ENCODE data around the gene CD68. TPM values are rescaled to one million over a fixed set of nuclear protein-coding genes. Genes with fewer than 3 reads are reported as not detected.
"Not testable (repeated sequence)": the region's sequence is repeated elsewhere in the genome, so short reads cannot be mapped to it uniquely, and the experiment has no call there.

The CD68 gene
- total RNA-seq, 1 donor from 2014 or later, result 0.95 TPM

DNA sequence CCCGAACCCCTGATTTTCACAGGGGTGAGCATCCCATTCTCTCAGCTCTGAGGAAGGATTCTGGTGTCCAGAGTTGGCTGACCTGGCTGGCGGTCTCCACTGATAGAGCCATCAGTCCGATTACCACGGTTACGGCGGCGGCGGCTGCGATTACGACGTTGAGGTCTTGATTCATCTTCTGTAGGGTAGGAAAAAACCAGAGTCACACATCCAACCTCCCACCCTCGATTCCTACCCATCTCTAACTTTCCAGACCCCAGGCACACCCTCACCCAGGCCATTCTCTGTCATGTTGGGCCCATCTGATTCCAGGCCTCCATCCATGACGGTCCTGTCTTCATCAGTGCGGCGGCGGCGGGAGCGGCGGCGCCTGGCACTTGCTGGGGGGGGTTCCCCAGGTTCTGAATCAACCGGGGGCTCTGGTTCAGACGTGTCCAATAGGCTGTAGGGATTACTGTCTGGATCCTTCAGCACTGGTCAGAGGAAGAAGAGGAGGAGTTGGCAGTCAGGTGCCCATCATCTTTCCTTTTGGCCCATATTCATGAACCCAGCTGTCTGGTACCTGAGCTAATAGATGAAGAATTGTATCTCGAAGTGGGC lies 13.1 kb downstream of the CD68 start:
- peaks cover 10% of the 10 kb centered on the region for H3K4me1 Mint-ChIP-seq
- TF ChIP-seq, protein P1, sequence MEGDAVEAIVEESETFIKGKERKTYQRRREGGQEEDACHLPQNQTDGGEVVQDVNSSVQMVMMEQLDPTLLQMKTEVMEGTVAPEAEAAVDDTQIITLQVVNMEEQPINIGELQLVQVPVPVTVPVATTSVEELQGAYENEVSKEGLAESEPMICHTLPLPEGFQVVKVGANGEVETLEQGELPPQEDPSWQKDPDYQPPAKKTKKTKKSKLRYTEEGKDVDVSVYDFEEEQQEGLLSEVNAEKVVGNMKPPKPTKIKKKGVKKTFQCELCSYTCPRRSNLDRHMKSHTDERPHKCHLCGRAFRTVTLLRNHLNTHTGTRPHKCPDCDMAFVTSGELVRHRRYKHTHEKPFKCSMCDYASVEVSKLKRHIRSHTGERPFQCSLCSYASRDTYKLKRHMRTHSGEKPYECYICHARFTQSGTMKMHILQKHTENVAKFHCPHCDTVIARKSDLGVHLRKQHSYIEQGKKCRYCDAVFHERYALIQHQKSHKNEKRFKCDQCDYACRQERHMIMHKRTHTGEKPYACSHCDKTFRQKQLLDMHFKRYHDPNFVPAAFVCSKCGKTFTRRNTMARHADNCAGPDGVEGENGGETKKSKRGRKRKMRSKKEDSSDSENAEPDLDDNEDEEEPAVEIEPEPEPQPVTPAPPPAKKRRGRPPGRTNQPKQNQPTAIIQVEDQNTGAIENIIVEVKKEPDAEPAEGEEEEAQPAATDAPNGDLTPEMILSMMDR (IDR thresholded peaks at IDR 0.05), result no peak
- TF ChIP-seq EZH2 (IDR thresholded peaks at IDR 0.05) (no peak), EZH2phosphoT487 (IDR thresholded peaks at IDR 0.05) (no peak)
- Histone ChIP-seq H3K4me3 (no peak overlapping the region), H2AFZ (replicated peaks) (no peak overlapping the region), H3K4me1 (peaks cover 40% of the 10 kb centered on the region), H3K36me3 (peaks cover 3% of the 10 kb centered on the region), H3K9me3 (ENCODE audit: low read depth) (no peaks in the 10 kb centered on the region), H3K79me2 (ENCODE audit: low read depth) (peaks cover 8% of the 10 kb centered on the region), H3F3A (ENCODE audit: low read depth) (peaks cover 64% of the 10 kb centered on the region), H3K27me3 (no peaks in the 10 kb centered on the region), H3K4me2 (no peak overlapping the region), H3K9ac (no peak overlapping the region), H4K20me1 (ENCODE audit: low read depth) (peaks cover 5% of the 10 kb centered on the region), H3K27ac (peak overlapping the region; percentile 99)
- peaks cover 14% of the 10 kb centered on the region for H3K27me3 Mint-ChIP-seq (ENCODE audit: insufficient read depth, low read depth)
- H3K4me3 Mint-ChIP-seq, result peak overlapping the region; percentile 13
- no peaks in the 10 kb centered on the region for H3K9me3 Mint-ChIP-seq
- peaks cover 42% of the 10 kb centered on the region for H3K36me3 Mint-ChIP-seq
- DNase-seq (ENCODE audit: low spot score), result no peak
- H3K27ac Mint-ChIP-seq, result no peak overlapping the region

DNA sequence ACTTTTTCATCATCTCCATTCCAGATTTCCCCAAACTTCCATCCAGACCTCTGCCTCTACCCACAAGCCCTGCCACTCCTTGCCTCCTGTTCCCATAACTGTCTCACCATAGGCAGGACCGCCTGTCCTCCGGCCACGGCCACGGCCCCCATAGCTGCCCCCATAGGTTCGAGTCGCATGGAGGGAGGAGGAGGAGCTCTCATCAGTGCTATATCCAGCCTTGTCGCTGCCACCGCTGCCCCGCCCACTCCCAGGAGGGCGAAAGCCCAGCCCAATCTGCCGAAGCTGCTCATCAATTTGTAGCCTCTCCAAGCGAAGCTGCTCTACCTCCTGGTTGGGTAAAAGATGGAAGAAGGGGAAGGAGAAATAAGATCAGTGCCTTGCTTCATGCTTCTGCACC lies 13.9 kb downstream of the CD68 start:
- Histone ChIP-seq H3K27me3 (no peaks in the 10 kb centered on the region), H3K4me3 (no peak overlapping the region), H3F3A (ENCODE audit: low read depth) (peaks cover 64% of the 10 kb centered on the region), H3K4me2 (no peak overlapping the region), H3K27ac (peak overlapping the region; percentile 99), H3K4me1 (peaks cover 40% of the 10 kb centered on the region), H3K79me2 (ENCODE audit: low read depth) (peaks cover 8% of the 10 kb centered on the region), H3K9ac (no peak overlapping the region), H3K9me3 (ENCODE audit: low read depth) (no peaks in the 10 kb centered on the region), H4K20me1 (ENCODE audit: low read depth) (peaks cover 5% of the 10 kb centered on the region), H3K36me3 (peaks cover 3% of the 10 kb centered on the region), H2AFZ (replicated peaks) (no peak overlapping the region)
- TF ChIP-seq EZH2 (IDR thresholded peaks at IDR 0.05) (no peak), EZH2phosphoT487 (IDR thresholded peaks at IDR 0.05) (no peak)
- TF ChIP-seq, protein P1 (IDR thresholded peaks at IDR 0.05), result no peak
- Mint-ChIP-seq H3K4me3 (peak overlapping the region; percentile 47), H3K27me3 (ENCODE audit: insufficient read depth, low read depth) (peaks cover 12% of the 10 kb centered on the region), H3K9me3 (no peaks in the 10 kb centered on the region), H3K36me3 (peaks cover 43% of the 10 kb centered on the region), H3K27ac (peak overlapping the region; percentile 46), H3K4me1 (peaks cover 10% of the 10 kb centered on the region)
- no peak for DNase-seq (ENCODE audit: low spot score)

DNA sequence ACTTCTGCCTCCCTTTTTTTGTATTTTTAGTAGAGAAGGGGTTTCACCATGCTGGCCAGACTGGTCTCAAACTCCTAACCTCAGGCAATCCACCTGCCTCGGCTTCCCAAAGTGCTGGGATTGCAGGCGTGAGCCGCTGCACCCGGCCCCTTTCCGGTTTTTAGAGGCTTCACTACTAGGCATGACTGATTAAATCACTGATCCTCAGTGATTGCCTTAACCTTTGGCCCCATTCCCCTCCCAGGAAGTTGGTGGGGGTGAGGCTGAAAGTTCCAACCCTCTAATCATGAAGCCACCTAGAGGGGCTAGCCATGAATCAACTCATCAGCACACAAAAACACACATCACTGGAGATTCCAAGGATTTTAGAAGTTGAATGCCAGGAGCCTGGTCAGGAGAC lies 18.1 kb downstream of the CD68 start:
- not testable (repeated sequence) for H3K4me2 ChIP-seq; H3K36me3 ChIP-seq; DNase-seq (ENCODE audit: low spot score); H3K9me3 ChIP-seq (ENCODE audit: low read depth); H3K4me3 Mint-ChIP-seq; H3K4me3 ChIP-seq; H3K9ac ChIP-seq; H3K27ac ChIP-seq; H3K27me3 Mint-ChIP-seq (ENCODE audit: insufficient read depth, low read depth); H3K27me3 ChIP-seq; H3K27ac Mint-ChIP-seq; H3K9me3 Mint-ChIP-seq; H2AFZ ChIP-seq (replicated peaks); H3K79me2 ChIP-seq (ENCODE audit: low read depth); H3K4me1 Mint-ChIP-seq; H4K20me1 ChIP-seq (ENCODE audit: low read depth)
- peaks cover 10% of the 10 kb centered on the region for H3K4me1 ChIP-seq
- H3F3A ChIP-seq (ENCODE audit: low read depth), result peaks cover 22% of the 10 kb centered on the region
- H3K36me3 Mint-ChIP-seq, result peaks cover 45% of the 10 kb centered on the region

DNA sequence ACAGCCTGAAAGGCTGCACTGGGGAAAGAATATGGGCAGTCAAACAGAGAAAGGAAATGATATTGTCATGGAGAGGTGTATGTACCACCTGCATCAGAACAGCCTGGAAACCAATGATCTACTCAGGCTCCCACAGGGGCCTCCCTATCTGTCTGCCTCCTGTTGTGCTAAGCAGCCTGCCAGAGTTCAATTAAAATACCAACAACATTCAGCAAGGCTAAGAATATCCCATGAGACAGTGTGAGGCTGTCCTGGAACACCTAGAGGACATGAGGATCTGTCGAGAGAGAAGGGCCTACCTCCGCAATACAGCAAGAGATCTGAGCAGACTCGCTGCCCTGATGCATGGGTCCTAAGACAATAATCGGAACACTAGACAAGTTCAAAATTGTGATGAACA lies 26.8 kb downstream of the CD68 start:
- Mint-ChIP-seq H3K4me3 (no peak overlapping the region), H3K9me3 (no peaks in the 10 kb centered on the region), H3K36me3 (peaks cover 44% of the 10 kb centered on the region), H3K27me3 (ENCODE audit: insufficient read depth, low read depth) (no peaks in the 10 kb centered on the region), H3K4me1 (peaks cover 10% of the 10 kb centered on the region), H3K27ac (no peak overlapping the region)
- Histone ChIP-seq H3K36me3 (peaks cover 6% of the 10 kb centered on the region), H3K4me2 (no peak overlapping the region), H3K27me3 (no peaks in the 10 kb centered on the region), H2AFZ (replicated peaks) (no peak overlapping the region), H3K9me3 (ENCODE audit: low read depth) (no peaks in the 10 kb centered on the region), H3K79me2 (ENCODE audit: low read depth) (peaks cover 54% of the 10 kb centered on the region), H3F3A (ENCODE audit: low read depth) (no peaks in the 10 kb centered on the region), H4K20me1 (ENCODE audit: low read depth) (peaks cover 58% of the 10 kb centered on the region), H3K9ac (no peak overlapping the region), H3K4me1 (no peaks in the 10 kb centered on the region), H3K27ac (no peak overlapping the region), H3K4me3 (no peak overlapping the region)
- DNase-seq (ENCODE audit: low spot score), result no peak
- TF ChIP-seq, protein P1 (IDR thresholded peaks at IDR 0.05), result no peak
- TF ChIP-seq EZH2phosphoT487 (IDR thresholded peaks at IDR 0.05), result no peak
- TF ChIP-seq EZH2 (IDR thresholded peaks at IDR 0.05), result no peak
